ENCODE data around the gene GHITM.
"Not testable (repeated sequence)": the region's sequence is repeated elsewhere in the genome, so short reads cannot be mapped to it uniquely, and the experiment has no call there.

GHITM gene

DNA sequence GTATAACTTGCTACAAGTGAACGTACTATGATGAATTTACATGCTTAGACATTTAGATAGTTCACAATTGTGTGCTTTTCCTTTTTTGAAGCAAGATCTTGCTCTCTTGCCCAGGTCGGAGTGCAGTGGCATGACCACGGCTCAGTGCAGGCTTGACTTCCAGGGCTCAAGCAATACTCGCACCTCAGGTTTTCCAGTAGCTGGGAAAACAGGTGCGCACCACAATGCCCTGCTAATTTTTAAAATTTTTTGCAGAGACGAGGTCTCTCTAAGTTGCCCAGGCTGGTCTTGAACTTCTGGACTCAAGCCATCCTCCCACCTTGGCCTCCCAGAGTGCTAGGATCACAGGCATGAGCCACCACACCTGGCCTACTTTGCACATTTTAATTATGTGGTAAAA lies 36.1 kb downstream of the GHITM start:
- DNase-seq (ENCODE audit: low read depth in 2 of 2, low spot score in 1 of 2), result no peak

- DNase-seq (ENCODE audit: low read depth in 2 of 2, low spot score in 1 of 2), result no peak
These were observed 37.0 kb downstream of the GHITM start for GRCh38 chr10:84176351-84176750.

DNA sequence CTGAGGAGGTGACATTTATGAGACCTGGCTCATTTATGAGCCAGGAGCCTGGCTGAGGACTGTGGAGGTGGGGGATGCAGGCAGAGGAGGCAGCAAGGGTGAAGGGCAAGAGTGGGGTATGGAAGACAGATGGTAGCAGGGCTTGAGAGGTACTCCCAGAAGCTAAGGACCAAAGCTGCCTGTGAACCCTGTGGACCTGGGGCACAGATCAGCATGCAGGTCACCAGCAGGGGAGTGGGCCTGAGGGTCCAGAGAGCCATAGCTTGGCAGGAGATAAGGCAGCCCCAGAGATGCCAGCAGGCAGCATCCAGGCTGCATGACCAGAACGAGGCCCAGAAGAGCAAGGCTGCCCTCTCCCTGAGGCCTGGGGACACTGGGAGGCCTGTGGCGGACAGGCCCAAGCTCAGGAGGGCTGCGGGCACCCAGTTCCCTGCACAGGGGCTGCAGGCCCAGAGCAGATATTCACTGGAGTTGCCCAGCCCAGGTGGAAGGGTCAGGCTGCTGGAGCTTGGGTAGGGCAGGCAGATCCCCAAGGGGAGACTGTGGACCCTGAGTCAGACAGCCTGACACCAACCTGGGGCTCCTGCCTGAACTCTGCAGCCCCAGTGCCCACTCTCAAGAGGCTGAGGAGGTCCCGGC lies 37.6 kb downstream of the GHITM start:
- DNase-seq (ENCODE audit: low read depth in 2 of 2, low spot score in 1 of 2), result no peak

DNA sequence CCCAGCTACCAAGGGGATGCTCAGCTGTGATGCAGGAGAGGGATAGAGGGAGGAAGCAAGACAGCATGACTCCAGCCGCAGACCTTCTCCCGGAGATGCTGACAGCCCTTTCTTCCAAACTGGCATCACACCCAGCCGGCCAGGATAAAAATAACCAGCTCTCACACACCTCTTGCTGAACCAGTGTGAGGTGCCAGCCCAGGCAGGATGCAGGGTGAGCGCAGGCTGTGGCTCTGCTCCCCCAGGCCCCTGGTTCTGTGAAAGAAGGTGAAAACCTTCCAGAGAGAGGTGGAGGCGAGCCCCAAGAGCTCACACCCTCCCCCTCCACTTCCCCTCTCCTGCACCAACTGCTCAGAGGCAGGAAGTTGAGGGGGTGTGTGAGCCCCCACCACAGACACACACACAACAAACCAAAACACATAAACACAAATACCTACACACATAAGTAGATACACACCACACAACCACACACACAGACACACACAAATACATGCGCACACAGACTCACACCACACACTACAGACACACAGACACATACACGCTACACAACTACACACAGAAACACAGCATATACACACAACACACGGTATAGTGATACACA lies 38.3 kb downstream of the GHITM start:
- peak in 1 of 2 donors; percentile 24 for DNase-seq (ENCODE audit: low read depth in 2 of 2, low spot score in 1 of 2)

DNA sequence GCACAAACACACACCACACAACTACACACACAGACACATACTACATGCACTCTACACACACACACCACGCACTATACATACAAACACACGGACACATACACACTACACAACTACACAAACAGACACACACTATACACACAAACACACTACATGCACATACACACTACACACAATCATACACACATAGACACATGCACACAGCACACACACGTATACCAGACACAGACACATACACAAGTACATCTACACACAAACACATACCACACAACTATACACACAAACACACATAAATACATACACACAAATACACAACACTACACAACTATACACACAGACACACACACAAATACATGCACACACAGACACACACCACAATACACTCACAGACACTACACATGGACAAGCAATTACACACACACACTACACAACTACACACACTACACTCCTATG lies 38.9 kb downstream of the GHITM start:
- DNase-seq (ENCODE audit: low read depth in 2 of 2, low spot score in 1 of 2), result no peak

DNA sequence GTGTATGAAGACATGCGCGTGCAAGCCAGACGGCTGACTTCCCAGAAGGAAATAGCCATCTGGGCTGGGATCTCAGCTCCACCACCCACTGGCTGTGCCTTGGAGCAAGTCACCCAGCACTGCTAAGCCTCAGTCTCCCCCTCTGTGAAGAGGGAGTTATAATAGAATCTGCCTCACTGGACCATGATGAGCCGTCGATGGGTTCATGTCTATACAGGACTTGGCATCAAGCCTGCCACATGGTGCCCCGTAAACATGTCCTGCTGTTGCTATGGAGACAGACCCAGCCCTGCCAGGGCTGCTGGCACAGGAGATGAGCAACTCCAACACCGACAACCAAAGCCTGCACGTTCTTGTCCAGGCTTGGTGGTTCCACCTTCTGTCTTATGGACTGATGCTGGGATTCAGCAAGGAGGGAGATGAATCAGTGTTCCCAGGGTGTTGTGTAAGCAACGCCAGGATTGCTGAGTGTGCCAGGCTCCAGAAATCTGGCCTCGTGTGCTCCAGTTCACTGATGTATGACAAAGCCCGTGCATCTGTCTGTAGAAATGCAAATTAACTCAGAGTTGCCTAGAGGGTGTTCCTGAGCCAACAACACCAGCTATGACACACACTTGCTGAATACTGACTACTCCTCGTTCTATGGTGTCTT lies 39.9 kb downstream of the GHITM start:
- no peak for DNase-seq (ENCODE audit: low read depth in 2 of 2, low spot score in 1 of 2)

DNA sequence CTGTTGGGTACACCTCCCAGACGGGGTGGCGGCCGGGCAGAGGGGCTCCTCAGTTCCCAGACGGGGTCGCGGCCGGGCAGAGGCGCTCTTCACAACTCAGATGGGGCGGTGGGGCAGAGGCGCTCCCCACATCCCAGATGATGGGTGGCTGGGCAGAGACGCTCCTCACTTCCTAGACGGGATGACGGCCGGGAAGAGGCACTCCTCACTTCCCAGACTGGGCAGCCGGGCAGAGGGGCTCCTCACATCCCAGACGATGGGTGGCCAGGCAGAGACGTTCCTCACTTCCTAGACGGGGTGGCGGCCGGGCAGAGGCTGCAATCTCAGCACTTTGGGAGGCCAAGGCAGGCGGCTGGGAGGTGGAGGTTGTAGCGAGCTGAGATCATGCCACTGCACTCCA lies 41.1 kb downstream of the GHITM start:
- DNase-seq (ENCODE audit: low read depth in 2 of 2, low spot score in 1 of 2), result not testable (repeated sequence)

DNA sequence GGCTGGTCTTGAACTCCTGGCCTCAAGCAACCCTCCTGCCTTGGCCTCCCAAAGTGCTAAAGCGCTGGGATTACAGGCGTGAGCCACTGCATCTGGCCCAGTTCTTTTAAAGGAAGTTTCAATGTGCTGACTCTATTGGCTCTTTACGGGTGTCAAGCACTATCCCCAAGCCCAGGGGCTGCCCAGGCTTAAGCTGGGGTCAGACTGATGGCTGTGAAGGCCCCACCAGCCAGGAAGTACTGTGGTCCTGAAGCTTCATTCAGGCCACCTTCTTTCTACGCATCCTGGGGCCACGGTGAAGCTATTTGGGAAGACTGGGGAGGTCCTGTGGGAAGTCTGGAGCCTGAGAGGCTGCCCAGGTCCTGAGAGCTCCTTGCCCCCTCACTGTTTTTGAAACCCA lies 42.3 kb downstream of the GHITM start:
- DNase-seq (ENCODE audit: low read depth in 2 of 2, low spot score in 1 of 2), result no peak

GRCh38 chr10:84184517-84184916 lies 45.2 kb downstream of the GHITM start:
- DNase-seq (ENCODE audit: low read depth in 2 of 2, low spot score in 1 of 2), result no peak

DNA sequence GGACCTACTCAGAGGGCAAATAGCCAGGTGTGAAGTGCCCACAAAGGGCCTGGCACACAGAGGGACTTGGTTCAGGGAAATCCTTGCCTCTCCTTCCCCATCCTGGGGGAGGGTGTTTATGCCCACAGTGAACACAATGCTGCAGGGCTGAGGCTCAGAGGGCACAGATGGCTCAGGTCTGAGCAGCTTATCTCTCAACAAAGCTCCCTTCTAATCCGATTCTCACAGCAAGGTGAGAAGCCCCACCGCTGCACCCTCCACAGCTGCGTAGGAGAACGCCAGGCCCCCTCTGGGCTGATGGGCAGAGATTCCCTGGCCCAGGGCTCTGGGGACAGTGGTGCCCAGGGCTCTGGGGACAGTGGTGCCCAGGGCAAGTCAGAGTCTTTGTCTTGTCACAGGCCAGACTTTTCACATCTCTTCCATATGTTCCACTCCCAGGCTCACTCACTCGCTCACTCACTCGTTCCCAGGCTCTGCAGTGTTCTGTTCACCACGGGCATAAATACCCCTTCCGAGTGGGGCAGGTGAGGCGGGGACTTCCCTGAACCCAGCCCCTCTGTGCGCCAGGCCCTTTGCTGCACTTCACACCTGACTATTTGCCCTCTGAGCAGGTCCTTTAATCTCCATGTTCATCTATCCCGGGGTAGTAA lies 46.3 kb downstream of the GHITM start:
- no peak for DNase-seq (ENCODE audit: low read depth in 2 of 2, low spot score in 1 of 2)

- DNase-seq (ENCODE audit: low read depth in 2 of 2, low spot score in 1 of 2), result no peak
These were observed 49.5 kb downstream of the GHITM start for GRCh38 chr10:84188815-84189214.

GRCh38 chr10:84190621-84191020 lies 51.3 kb downstream of the GHITM start:
- DNase-seq (ENCODE audit: low read depth in 2 of 2, low spot score in 1 of 2), result no peak

DNA sequence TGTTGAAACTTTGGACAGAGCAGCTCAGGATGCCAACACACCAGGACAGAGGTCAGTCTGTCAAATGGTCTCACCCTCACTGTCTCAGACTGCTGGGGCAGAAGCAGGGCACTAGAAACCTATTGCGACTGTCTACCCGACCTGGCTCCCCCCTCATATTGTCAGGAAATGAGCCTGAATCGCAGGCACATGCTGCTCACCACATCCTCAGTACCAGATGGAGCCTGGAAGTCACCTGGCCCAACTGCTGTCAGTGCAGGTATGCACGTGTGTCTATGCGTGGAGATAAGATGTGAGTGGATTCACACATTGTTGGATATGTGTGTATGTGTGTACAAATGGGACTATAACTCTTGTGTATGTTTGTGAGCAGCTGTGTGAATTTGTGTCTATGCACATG lies 51.8 kb downstream of the GHITM start:
- no peak for DNase-seq (ENCODE audit: low read depth in 2 of 2, low spot score in 1 of 2)

GRCh38 chr10:84193327-84193726 lies 54.0 kb downstream of the GHITM start:
- DNase-seq (ENCODE audit: low read depth in 2 of 2, low spot score in 1 of 2), result no peak

DNA sequence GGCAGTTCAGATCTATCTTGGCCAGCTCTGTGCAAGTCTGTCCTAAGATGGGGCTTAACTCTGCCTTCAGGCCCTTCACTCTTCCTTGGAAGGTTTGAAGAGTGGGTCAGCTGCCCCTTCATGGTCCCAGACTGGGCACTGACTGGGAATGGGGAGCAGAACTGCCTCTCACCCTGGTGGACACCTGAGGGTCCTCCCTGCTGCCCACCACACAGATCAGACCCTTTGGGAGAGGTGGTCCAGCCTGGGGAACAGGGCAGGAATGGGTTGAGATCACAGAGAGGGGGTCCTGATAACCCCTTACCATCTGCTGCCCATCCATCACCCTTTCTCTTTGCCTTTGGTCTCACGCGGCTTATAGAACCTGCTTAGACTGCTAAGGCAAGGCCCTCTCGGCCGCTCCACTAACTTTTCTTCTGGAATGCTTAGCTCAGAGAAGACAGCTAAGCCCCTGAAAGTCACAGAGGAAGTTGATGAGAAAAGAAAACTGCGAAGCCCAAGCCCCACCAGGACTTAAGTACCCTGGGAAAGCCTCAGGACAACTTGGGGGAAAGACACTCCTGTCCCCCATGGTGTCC lies 54.6 kb downstream of the GHITM start:
- DNase-seq (ENCODE audit: low read depth in 2 of 2, low spot score in 1 of 2), result no peak

DNA sequence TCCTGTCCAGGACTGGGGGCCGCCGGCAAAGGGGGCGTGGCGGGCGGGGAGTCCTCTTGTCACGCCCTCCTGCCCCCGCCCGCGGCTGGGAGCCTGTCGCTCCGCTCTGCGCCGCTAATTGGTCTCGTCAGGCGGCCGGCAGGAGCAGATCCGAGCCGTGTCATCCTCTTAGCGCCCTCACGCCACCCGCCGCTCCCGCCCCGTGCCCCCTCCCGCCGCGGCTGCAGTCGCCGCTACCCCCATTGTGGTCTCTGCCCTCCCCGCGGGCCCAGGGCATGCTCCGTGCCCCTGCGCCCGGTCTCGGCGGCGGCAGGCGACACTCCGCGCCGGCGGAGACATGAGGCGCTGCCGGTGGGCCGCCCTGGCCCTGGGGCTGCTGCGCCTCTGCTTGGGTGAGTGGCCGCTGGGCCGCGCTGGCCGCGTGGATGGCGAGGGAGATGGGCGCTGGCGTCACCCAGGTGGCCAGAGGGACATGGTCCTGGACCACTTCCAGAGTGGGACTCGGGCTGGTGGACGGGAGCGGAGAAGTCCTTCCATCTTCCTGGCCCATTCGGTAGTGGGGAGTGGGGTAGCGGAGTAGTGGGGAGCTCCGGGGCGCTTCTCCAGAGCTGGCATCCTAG lies 55.2 kb downstream of the GHITM start, which contains the start of gene CDHR1:
TSS of gene CDHR1 (plus strand) at position 114 of the 620 bp plus-strand sequence. CDS start at position 338, 224 bp downstream.
- peak; percentile 20 to 24 for DNase-seq (ENCODE audit: low read depth in 2 of 2, low spot score in 1 of 2)

- no peak for DNase-seq (ENCODE audit: low read depth in 2 of 2, low spot score in 1 of 2)
These were observed 55.9 kb downstream of the GHITM start for GRCh38 chr10:84195044-84195830.

GRCh38 chr10:84196083-84196482 lies 56.8 kb downstream of the GHITM start:
- no peak for DNase-seq (ENCODE audit: low read depth in 2 of 2, low spot score in 1 of 2)

GRCh38 chr10:84196941-84197340 lies 57.6 kb downstream of the GHITM start:
- DNase-seq (ENCODE audit: low read depth in 2 of 2, low spot score in 1 of 2), result no peak

GRCh38 chr10:84197643-84198042 lies 58.3 kb downstream of the GHITM start:
- DNase-seq (ENCODE audit: low read depth in 2 of 2, low spot score in 1 of 2), result no peak

Measured in stimulated activated CD8-positive, alpha-beta memory T cell treated with anti-CD3 and anti-CD28 coated beads, Interleukin-4, amount 100 ng/mL, for 1 hour (primary cell).